HCT116 (cell line): ENCODE data around the gene POC1A. TPM values are rescaled to one million over a fixed set of nuclear protein-coding genes. Genes with fewer than 3 reads are reported as not detected.

Source experiments
- ATAC-seq: fragments of 200-7000 bp; cut with Tn5 transposase; 2 replicates; pipeline ENCODE4 v1.9.1; 2020; ENCODE audit warnings: mild to moderate bottlenecking, moderate library complexity
- BruUV-seq: library from RNA; stranded (reverse); fragments of 400-500 nt; replicated peaks from 2 replicates; lab custom pipeline; 2021; lab: Mats Ljungman, UMichigan
- CTCF ChIA-PET: fragments of 300-600 bp; sonication (Branson Sonifier 250); formaldehyde crosslinking; loops from one replicate; lab custom pipeline; 2021; ENCODE audit warnings: antibody characterized with exemption; lab: Charles Lee
- POLR2A ChIA-PET: fragments of 300-600, 350-600 bp; sonication (Branson Sonifier 250); formaldehyde crosslinking; loops from one replicate; lab custom pipeline; 2021; ENCODE audit warnings: antibody characterized with exemption; lab: Charles Lee
- RAD21 ChIA-PET, 2 experiments: fragments of 300-600 bp; sonication (Branson Sonifier 250); formaldehyde crosslinking; loops; one replicate each; lab custom pipeline; 2023; ENCODE audit warnings: low total read pairs in 2 of 2; ENCODE audit not compliant: uncharacterized antibody in 2 of 2, unreplicated experiment in 2 of 2, low non-redundant PET in 1 of 2; lab: Charles Lee
- DNase-seq: peaks from one replicate; pipeline ENCODE4 v3.0.0-alpha.2; 2010; ENCODE audit warnings: low read depth, low spot score
- H2AFZ ChIP-seq: fragments of 200-600 bp; shearing (Covaris generic), sonication (generic); 2 replicates; pipeline ENCODE4 v1.6.1; 2017; ENCODE audit warnings: low read depth, mixed run types, mixed read lengths, antibody characterized with exemption, low read length; ENCODE audit not compliant: poor library complexity, severe bottlenecking
- H3K27ac ChIP-seq: 2 replicates; pipeline ENCODE4 v1.5.1; 2012; ENCODE audit warnings: low read depth, low read length
- H3K27me3 ChIP-seq: fragments of 200-600 bp; sonication (generic); 2 replicates; pipeline ENCODE4 v1.6.1; 2016; ENCODE audit warnings: mixed run types, low read length, mixed read lengths; ENCODE audit not compliant: insufficient read depth
- H3K36me3 ChIP-seq, 2 experiments: fragments of 200-500 bp in 1 of 2; fragments of 200-600 bp in 1 of 2; sonication (Bioruptor generic) in 1 of 2; sonication (generic) in 1 of 2; 2 replicates each; pipeline versions ENCODE4 v1.5.1 to v1.6.1; 2014 to 2016; ENCODE audit warnings: low read length in 2 of 2, inconsistent platforms in 1 of 2, mixed read lengths in 1 of 2, mixed run types in 1 of 2; ENCODE audit not compliant: insufficient read depth in 2 of 2, control insufficient read depth in 1 of 2
- H3K4me1 ChIP-seq, 2 experiments: fragments of 200-600 bp in 1 of 2; sonication (generic) in 1 of 2; 2 replicates each; pipeline versions ENCODE4 v1.5.1 to v1.6.1; 2012 to 2017; ENCODE audit warnings: low read length in 2 of 2, inconsistent platforms in 1 of 2, mild to moderate bottlenecking in 1 of 2, mixed read lengths in 1 of 2, mixed run types in 1 of 2, moderate library complexity in 1 of 2; ENCODE audit not compliant: insufficient read depth in 2 of 2, control insufficient read depth in 1 of 2
- H3K4me2 ChIP-seq: fragments of 200-600 bp; sonication (generic); 2 replicates; pipeline ENCODE4 v1.6.1; 2017; ENCODE audit warnings: mixed run types, low read length, mixed read lengths
- H3K4me3 ChIP-seq, 2 experiments: fragments of 200-600 bp in 1 of 2; sonication (generic) in 1 of 2; replicated peaks in 1 of 2; 2 replicates each; pipeline ENCODE4 v1.5.1; 2011 to 2016; ENCODE audit warnings: low read length in 2 of 2, control low read depth in 1 of 2, low read depth in 1 of 2, mild to moderate bottlenecking in 1 of 2, mixed read lengths in 1 of 2, mixed run types in 1 of 2
- H3K79me2 ChIP-seq: fragments of 200-600 bp; sonication (generic); 2 replicates; pipeline ENCODE4 v1.6.1; 2017; ENCODE audit warnings: mild to moderate bottlenecking, mixed run types, low read length, moderate library complexity, mixed read lengths; ENCODE audit not compliant: insufficient read depth
- H3K9ac ChIP-seq: fragments of 200-600 bp; sonication (generic); 2 replicates; pipeline ENCODE4 v1.6.1; 2016; ENCODE audit warnings: low read length, mixed read lengths
- H3K9me2 ChIP-seq: fragments of 200-600 bp; sonication (generic), shearing (Covaris generic); 2 replicates; pipeline ENCODE4 v1.6.1; 2017; ENCODE audit warnings: mixed run types, mild to moderate bottlenecking, moderate library complexity; ENCODE audit not compliant: insufficient read depth
- H3K9me3 ChIP-seq, 2 experiments: fragments of 200-500 bp in 1 of 2; fragments of 200-600 bp in 1 of 2; sonication (Bioruptor generic) in 1 of 2; sonication (generic) in 1 of 2; 2 replicates each; pipeline ENCODE4 v1.6.1; 2014 to 2017; ENCODE audit warnings: low read length in 2 of 2, mixed read lengths in 2 of 2, inconsistent platforms in 1 of 2, low read depth in 1 of 2, mild to moderate bottlenecking in 1 of 2, mixed run types in 1 of 2, moderate library complexity in 1 of 2; ENCODE audit not compliant: control insufficient read depth in 1 of 2, insufficient read depth in 1 of 2
- H4K20me1 ChIP-seq: fragments of 200-600 bp; sonication (generic), shearing (Covaris generic); 2 replicates; pipeline ENCODE4 v1.6.1; 2017; ENCODE audit warnings: mixed run types, mild to moderate bottlenecking, moderate library complexity; ENCODE audit not compliant: insufficient read depth
- CBX3 ChIP-seq: IDR thresholded peaks from 2 replicates; pipeline ENCODE4 v1.6.1; 2012; ENCODE audit warnings: low read depth
- CEBPB ChIP-seq: IDR thresholded peaks from 2 replicates; pipeline ENCODE4 v1.6.1; 2012; ENCODE audit warnings: low read depth
- EGR1 ChIP-seq: IDR thresholded peaks from 2 replicates; pipeline ENCODE4 v1.6.1; 2012; ENCODE audit warnings: low read depth
- ELF1 ChIP-seq: IDR thresholded peaks from 2 replicates; pipeline ENCODE4 v1.6.1; 2012; ENCODE audit warnings: low read depth, borderline replicate concordance
- EZH2 ChIP-seq: fragments of 200-600 bp; sonication (generic); IDR thresholded peaks from 2 replicates; pipeline ENCODE4 v1.6.1; 2017; ENCODE audit warnings: antibody characterized with exemption, mixed run types
- EZH2phosphoT487 ChIP-seq: fragments of 200-600 bp; IDR thresholded peaks from 2 replicates; pipeline ENCODE4 v1.6.1; 2018; ENCODE audit warnings: antibody characterized with exemption, borderline replicate concordance
- FOSL1 ChIP-seq: IDR thresholded peaks from 2 replicates; pipeline ENCODE4 v1.6.1; 2012; ENCODE audit warnings: low read depth
- MAX ChIP-seq: IDR thresholded peaks from 2 replicates; pipeline ENCODE4 v1.6.1; 2012
- POLR2A ChIP-seq: IDR thresholded peaks from 2 replicates; pipeline ENCODE4 v1.7.0; 2011; ENCODE audit warnings: borderline replicate concordance; ENCODE audit not compliant: insufficient read depth, insufficient read length; ENCODE audit errors: extremely low read depth
- POLR2AphosphoS5 ChIP-seq: IDR thresholded peaks from 2 replicates; pipeline ENCODE4 v1.6.1; 2011; ENCODE audit warnings: mild to moderate bottlenecking, low read depth, low read length, moderate library complexity
- RAD21 ChIP-seq: IDR thresholded peaks from 2 replicates; pipeline ENCODE4 v1.6.1; 2012; ENCODE audit warnings: low read depth, mild to moderate bottlenecking
- REST ChIP-seq: IDR thresholded peaks from 2 replicates; pipeline ENCODE4 v1.6.1; 2012; ENCODE audit warnings: low read depth
- SIN3A ChIP-seq: IDR thresholded peaks from 2 replicates; pipeline ENCODE4 v1.6.1; 2012; ENCODE audit warnings: low read depth
- SRF ChIP-seq: IDR thresholded peaks from 2 replicates; pipeline ENCODE4 v1.6.1; 2012; ENCODE audit warnings: low read depth
- TCF7L2 ChIP-seq: IDR thresholded peaks from 2 replicates; pipeline ENCODE4 v1.7.0; 2011; ENCODE audit warnings: borderline replicate concordance, inconsistent platforms; ENCODE audit not compliant: insufficient read depth, insufficient read length; ENCODE audit errors: extremely low read depth
- YY1 ChIP-seq: IDR thresholded peaks from 2 replicates; pipeline ENCODE4 v1.6.1; 2011; ENCODE audit warnings: low read length, low read depth, moderate library complexity, mild to moderate bottlenecking; ENCODE audit not compliant: insufficient replicate concordance; ENCODE audit errors: extremely low read depth
- ZFX ChIP-seq: fragments of 450-650 bp; IDR thresholded peaks from 2 replicates; pipeline ENCODE4 v1.6.1; 2017
- intact Hi-C: fragments of 100-400 bp; cut with micrococcal nuclease; formaldehyde crosslinking; loops from 2 replicates; pipeline ENCODE4 v1.10.0; 2022
- total RNA-seq: library from RNA; stranded (reverse); gene quantifications from one replicate; pipeline ENCODE4 v1.2.1, GENCODE V29; 2021; ENCODE audit not compliant: unreplicated experiment
- TF ChIP-seq, protein P1 (sequence below), 3 experiments: fragments of 200-600 bp in 1 of 3; sonication (generic) in 1 of 3; IDR thresholded peaks in 2 of 3; conservative IDR thresholded peaks in 1 of 3; 2 replicates each; pipeline ENCODE4 v1.5.1; 2012 to 2017; ENCODE audit warnings: low read depth in 2 of 3, low read length in 2 of 3, antibody characterized with exemption in 1 of 3, borderline replicate concordance in 1 of 3, control low read depth in 1 of 3, mild to moderate bottlenecking in 1 of 3, mixed read lengths in 1 of 3, mixed run types in 1 of 3, moderate library complexity in 1 of 3; ENCODE audit not compliant: insufficient read depth in 1 of 3
- TF ChIP-seq, protein P2 (sequence below): IDR thresholded peaks from 2 replicates; pipeline ENCODE4 v1.6.1; 2012

Gene POC1A
- total RNA-seq, 1 experiment from 2014 or later, result 34.0 TPM

- no TSS peak for BruUV-seq
- ChIA-PET CTCF (no interaction called here), RAD21 (no interaction called here), POLR2A (no interaction called here)
- H3K4me3 ChIP-seq, result no peak overlapping the region
- H3K9ac ChIP-seq, result no peak overlapping the region
- H3K27ac ChIP-seq, result no peak overlapping the region
- no peaks in the 10 kb centered on the region for H4K20me1 ChIP-seq
- ATAC-seq, result no peak
- H3K36me3 ChIP-seq, result 0 out of 4 replicates have a peak, but pooled peaks cover 0 to under 1% of the 10 kb centered on the region in 2 experiments
- H3K4me1 ChIP-seq, result no peaks in the 10 kb centered on the region
- intact Hi-C loops, result no loop called here
- H3K4me2 ChIP-seq, result no peak overlapping the region
- H3K9me3 ChIP-seq, result no peaks in the 10 kb centered on the region
- no peak for DNase-seq
- no peaks in the 10 kb centered on the region for H3K9me2 ChIP-seq
- no peak overlapping the region for H2AFZ ChIP-seq
- H3K79me2 ChIP-seq, result no peaks in the 10 kb centered on the region
- H3K27me3 ChIP-seq, result no peaks in the 10 kb centered on the region
- TF ChIP-seq FOSL1 (no peak), SIN3A (no peak), RAD21 (no peak), YY1 (no peak), CBX3 (no peak), ZFX (no peak), TCF7L2 (no peak), EGR1 (no peak), REST (no peak), SRF (no peak), MAX (no peak), POLR2AphosphoS5 (no peak), ELF1 (no peak), EZH2 (no peak), CEBPB (no peak), POLR2A (no peak), EZH2phosphoT487 (no peak)
- TF ChIP-seq, protein P1, sequence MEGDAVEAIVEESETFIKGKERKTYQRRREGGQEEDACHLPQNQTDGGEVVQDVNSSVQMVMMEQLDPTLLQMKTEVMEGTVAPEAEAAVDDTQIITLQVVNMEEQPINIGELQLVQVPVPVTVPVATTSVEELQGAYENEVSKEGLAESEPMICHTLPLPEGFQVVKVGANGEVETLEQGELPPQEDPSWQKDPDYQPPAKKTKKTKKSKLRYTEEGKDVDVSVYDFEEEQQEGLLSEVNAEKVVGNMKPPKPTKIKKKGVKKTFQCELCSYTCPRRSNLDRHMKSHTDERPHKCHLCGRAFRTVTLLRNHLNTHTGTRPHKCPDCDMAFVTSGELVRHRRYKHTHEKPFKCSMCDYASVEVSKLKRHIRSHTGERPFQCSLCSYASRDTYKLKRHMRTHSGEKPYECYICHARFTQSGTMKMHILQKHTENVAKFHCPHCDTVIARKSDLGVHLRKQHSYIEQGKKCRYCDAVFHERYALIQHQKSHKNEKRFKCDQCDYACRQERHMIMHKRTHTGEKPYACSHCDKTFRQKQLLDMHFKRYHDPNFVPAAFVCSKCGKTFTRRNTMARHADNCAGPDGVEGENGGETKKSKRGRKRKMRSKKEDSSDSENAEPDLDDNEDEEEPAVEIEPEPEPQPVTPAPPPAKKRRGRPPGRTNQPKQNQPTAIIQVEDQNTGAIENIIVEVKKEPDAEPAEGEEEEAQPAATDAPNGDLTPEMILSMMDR (IDR thresholded peaks at IDR 0.05 in 2 of 3, conservative IDR thresholded peaks at IDR 0.05 in 1 of 3; ENCODE audit: borderline replicate concordance in 1 of 3, insufficient read depth in 1 of 3, low read depth in 2 of 3, low read length in 2 of 3), result no peak
- TF ChIP-seq, protein P2, sequence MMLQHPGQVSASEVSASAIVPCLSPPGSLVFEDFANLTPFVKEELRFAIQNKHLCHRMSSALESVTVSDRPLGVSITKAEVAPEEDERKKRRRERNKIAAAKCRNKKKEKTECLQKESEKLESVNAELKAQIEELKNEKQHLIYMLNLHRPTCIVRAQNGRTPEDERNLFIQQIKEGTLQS, result no peak
- TF ChIP-seq, all 23 proteins: peak for 0
Observed at GRCh38 chr3:52110502-52110901, 43.7 kb downstream of the POC1A start.
